Measurements from ENCODE around the gene KLF13. TPM values are rescaled to one million over a fixed set of nuclear protein-coding genes. Genes with fewer than 3 reads are reported as not detected.
A peak's percentile ranks its signal among the peaks of the same experiment; 100 is the strongest.

Gene KLF13
- total and polyA plus RNA-seq, 9 donors, result 32.1 to 42.2 (median 35.6) TPM

DNA sequence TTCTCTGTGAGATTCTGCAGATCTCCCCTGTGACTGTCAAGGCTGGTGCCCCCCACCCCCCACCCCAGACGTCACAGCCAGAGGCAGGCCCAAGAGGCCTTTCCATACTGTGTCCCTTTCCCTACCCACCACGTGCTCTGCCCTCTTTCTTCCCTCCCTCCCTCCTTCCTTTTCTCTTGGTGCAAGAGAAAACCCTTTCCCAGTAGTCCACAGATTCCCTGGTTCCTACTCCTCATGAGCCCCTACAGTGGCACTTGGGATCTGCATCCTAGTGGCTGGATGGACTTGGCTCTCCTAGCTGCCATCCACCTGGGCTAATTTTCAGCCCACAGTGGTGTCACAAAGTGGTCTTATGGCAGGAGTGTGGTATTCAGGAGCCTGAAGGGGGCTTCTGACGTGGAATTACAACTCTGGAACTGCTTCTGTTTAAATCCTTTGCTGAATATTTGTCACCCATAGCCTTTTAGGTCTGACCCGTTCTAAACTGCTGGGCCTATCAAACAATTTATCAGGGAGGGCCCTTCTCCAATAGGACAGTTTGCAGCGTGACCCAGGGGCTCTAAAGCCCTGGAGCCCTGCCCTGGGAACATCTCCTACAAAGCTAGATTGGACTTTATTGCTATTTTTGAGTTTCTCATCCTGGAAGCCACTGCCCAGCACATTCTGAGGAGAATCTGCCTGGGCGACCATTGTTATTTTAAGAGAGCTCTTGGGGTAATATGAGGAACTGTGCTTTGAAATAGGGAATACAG, 35.3 kb downstream of the KLF13 start:
- no peak for DNase-seq
- 56% methylated on average over 4 of the region's 6 CpGs for WGBS (ENCODE audit: insufficient coverage)
- Histone ChIP-seq H3K4me3 (ENCODE audit: low read length) (no peak overlapping the region), H3K27me3 (ENCODE audit: control insufficient read depth, insufficient read depth, low read length) (no peaks in the 10 kb centered on the region), H3K36me3 (ENCODE audit: control insufficient read depth, insufficient read depth, low read length) (peaks cover 5% of the 10 kb centered on the region), H3K4me1 (ENCODE audit: control insufficient read depth, insufficient read depth, low read length) (peaks cover 52% of the 10 kb centered on the region), H3K9me3 (replicated peaks; ENCODE audit: control insufficient read depth, low read depth, low read length) (no peaks in the 10 kb centered on the region), H3K27ac (ENCODE audit: low read length) (no peak overlapping the region)

DNA sequence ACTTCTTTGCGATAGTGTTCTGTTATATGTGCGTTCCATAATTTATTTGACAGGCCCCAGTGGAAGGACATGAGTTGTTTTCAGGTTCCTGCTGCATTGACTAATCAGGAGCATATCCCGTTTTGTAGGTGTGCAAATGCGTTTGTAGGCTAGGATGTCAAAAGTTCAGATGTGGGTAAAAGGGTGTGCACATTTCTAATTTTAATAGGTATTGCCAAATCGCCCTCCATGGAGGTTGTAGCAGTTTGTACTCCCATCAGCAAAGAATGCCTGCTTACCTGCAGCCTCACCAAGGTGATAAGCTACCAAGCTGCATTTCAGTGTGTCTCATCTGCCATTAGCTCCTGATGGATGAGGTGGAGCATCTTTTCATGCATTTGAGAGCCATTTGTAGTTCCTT, 36.3 kb downstream of the KLF13 start:
- no CpG with 5 or more reads among the region's 5 CpGs for WGBS (ENCODE audit: insufficient coverage)
- Histone ChIP-seq H3K27me3 (ENCODE audit: control insufficient read depth, insufficient read depth, low read length) (no peaks in the 10 kb centered on the region), H3K4me3 (ENCODE audit: low read length) (no peak overlapping the region), H3K36me3 (ENCODE audit: control insufficient read depth, insufficient read depth, low read length) (peaks cover 5% of the 10 kb centered on the region), H3K9me3 (replicated peaks; ENCODE audit: control insufficient read depth, low read depth, low read length) (no peaks in the 10 kb centered on the region), H3K4me1 (ENCODE audit: control insufficient read depth, insufficient read depth, low read length) (peaks cover 54% of the 10 kb centered on the region), H3K27ac (ENCODE audit: low read length) (no peak overlapping the region)
- DNase-seq, result no peak

- Histone ChIP-seq H3K27ac (ENCODE audit: low read length) (no peak overlapping the region), H3K9me3 (replicated peaks; ENCODE audit: control insufficient read depth, low read depth, low read length) (peaks cover under 1% of the 10 kb centered on the region), H3K27me3 (ENCODE audit: control insufficient read depth, insufficient read depth, low read length) (no peaks in the 10 kb centered on the region), H3K4me1 (ENCODE audit: control insufficient read depth, insufficient read depth, low read length) (peaks cover 51% of the 10 kb centered on the region), H3K36me3 (ENCODE audit: control insufficient read depth, insufficient read depth, low read length) (peaks cover under 1% of the 10 kb centered on the region), H3K4me3 (ENCODE audit: low read length) (no peak overlapping the region)
- no peak for DNase-seq
- 69% methylated on average over 5 of the region's 10 CpGs for WGBS (ENCODE audit: insufficient coverage)
These were observed 37.8 kb downstream of the KLF13 start for GRCh38 chr15:31364301-31365031.

DNA sequence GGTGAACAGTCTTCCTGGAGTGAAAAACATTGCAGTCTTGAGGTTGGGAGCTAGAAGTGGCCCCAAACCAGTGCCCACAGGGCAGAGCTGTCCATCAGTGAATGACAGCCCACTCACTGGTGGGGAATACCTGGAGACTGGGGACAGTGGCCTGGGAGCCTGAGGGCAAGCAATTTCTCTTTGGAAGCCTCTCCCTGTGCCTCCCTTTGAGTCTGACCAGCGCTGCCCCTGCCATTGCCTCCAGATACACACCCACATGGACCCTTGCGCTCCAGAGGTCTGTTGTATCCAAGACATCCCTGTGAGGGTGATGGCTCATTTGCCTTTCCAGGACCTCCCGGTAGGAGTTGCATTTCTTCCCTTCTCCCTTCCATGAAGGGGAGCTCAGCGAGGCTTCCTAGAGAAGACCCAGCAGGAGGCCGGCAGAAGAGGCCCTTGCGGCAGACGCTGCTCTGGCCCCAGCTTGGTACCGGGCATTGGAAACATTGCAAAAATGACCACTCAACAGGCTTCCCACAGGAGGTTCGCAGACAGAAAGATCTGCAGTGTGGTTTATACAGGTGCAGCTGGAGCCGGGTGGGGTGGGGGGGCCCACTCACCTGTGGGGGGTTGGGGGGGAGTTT, 38.5 kb downstream of the KLF13 start:
- DNase-seq, result no peak
- Histone ChIP-seq H3K27me3 (ENCODE audit: control insufficient read depth, insufficient read depth, low read length) (no peaks in the 10 kb centered on the region), H3K4me3 (ENCODE audit: low read length) (no peak overlapping the region), H3K36me3 (ENCODE audit: control insufficient read depth, insufficient read depth, low read length) (peaks cover 3% of the 10 kb centered on the region), H3K9me3 (replicated peaks; ENCODE audit: control insufficient read depth, low read depth, low read length) (peaks cover 3% of the 10 kb centered on the region), H3K4me1 (ENCODE audit: control insufficient read depth, insufficient read depth, low read length) (peaks cover 44% of the 10 kb centered on the region), H3K27ac (ENCODE audit: low read length) (no peak overlapping the region)
- 100% methylated on average over 1 of the region's 10 CpGs for WGBS (ENCODE audit: insufficient coverage)

DNA sequence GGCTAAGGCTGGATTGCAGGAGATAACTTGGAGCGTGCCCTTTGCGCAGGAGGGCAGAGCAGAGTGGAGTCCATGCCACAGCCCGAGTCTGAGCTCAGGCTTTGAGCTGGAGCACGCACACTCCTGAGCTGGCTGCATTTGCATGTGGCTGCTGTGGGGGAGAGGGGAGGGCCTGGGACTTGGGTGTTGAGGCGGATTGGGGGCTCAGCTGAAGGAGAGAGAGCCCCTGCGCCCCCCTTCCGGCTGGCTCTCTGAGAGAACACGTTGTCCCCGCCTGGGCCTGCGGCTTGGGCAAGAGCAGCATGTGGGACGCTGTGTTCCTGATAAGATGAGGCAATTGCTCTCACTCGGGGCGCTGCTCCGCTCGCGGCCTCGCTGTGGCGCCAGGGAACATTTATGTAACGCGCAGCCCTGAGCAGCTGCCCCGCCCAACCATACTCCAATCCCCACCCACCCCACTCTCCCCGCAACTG, 39.1 kb downstream of the KLF13 start:
- Histone ChIP-seq H3K9me3 (replicated peaks; ENCODE audit: control insufficient read depth, low read depth, low read length) (peaks cover 3% of the 10 kb centered on the region), H3K4me3 (ENCODE audit: low read length) (no peak overlapping the region), H3K27ac (ENCODE audit: low read length) (no peak overlapping the region), H3K27me3 (ENCODE audit: control insufficient read depth, insufficient read depth, low read length) (no peaks in the 10 kb centered on the region), H3K4me1 (ENCODE audit: control insufficient read depth, insufficient read depth, low read length) (peaks cover 39% of the 10 kb centered on the region), H3K36me3 (ENCODE audit: control insufficient read depth, insufficient read depth, low read length) (peaks cover 3% of the 10 kb centered on the region)
- peak; percentile 84 for DNase-seq
- 13% methylated on average over 16 of the region's 22 CpGs for WGBS (ENCODE audit: insufficient coverage)

DNA sequence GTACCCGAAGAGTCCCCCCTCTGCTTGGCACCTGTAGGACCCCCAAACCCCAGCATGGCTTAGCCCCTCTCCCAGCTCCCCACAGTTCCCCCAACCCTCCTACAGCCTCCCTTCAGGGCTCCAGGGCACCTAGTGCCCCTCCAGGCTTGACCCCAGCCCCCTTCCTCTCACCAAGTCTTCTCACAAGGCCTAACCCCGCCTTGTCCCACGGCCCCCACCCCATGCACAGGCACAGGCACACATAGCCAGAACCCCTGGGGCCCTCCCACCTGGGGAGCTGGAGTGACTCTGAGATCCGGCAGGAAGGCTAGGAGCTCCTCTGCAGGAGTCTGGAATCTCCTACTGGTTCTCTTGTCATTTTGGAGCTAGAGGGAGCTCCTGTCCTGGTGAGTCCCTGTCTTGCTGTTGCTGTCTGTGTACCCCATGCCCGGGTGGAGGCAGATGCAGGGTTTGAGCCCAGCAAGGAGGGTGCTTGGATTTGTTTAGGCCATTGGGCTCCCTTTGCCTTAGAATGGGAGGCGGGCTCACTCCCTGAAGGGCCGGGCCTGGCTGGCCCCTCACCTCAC, 39.6 kb downstream of the KLF13 start:
- H3K36me3 ChIP-seq (ENCODE audit: control insufficient read depth, insufficient read depth, low read length), result peaks cover 3% of the 10 kb centered on the region
- WGBS (ENCODE audit: insufficient coverage), result 48% methylated on average over 6 of the region's 7 CpGs
- no peaks in the 10 kb centered on the region for H3K27me3 ChIP-seq (ENCODE audit: control insufficient read depth, insufficient read depth, low read length)
- peaks cover 3% of the 10 kb centered on the region for H3K9me3 ChIP-seq (replicated peaks; ENCODE audit: control insufficient read depth, low read depth, low read length)
- H3K4me3 ChIP-seq (ENCODE audit: low read length), result no peak overlapping the region
- H3K4me1 ChIP-seq (ENCODE audit: control insufficient read depth, insufficient read depth, low read length), result peaks cover 33% of the 10 kb centered on the region
- H3K27ac ChIP-seq (ENCODE audit: low read length), result no peak overlapping the region
- DNase-seq, result no peak

DNA sequence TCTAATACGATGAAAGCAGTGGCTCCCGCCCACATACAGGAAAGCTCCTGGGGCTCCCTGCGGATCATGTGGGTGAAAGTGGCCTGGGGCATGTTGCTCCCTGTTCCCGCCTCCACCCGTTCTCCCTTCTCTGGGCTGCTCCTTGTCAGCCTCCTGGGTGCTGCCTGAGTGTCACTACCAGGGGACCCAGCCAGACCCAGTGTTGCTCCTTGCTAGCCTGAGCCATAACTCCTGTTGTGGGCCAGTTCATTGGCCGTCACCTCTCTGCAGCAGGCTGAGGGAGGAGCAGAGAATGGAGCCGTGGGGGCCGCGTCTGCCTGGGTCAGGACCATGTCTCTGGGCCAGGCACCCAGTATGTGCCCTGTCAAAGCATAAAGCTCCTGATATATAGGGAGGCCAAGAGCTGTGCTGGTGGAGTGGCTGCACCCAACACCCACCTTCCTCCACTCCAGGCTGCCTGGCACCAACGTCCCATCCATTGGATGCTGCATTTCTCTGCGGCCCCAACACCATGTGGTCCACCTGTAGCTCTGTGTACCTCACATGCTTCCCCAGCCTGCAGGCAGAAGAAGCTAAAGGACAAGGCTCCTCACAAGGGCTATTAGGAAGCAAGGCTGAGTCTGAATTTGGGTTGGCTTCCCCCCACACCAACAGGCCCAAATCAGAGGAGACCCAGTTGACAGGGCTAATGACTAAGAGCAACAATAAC, 40.5 kb downstream of the KLF13 start:
- DNase-seq, result no peak
- 73% methylated on average over 9 of the region's 11 CpGs for WGBS (ENCODE audit: insufficient coverage)
- H3K27ac ChIP-seq (ENCODE audit: low read length), result no peak overlapping the region
- peaks cover 24% of the 10 kb centered on the region for H3K4me1 ChIP-seq (ENCODE audit: control insufficient read depth, insufficient read depth, low read length)
- no peak overlapping the region for H3K4me3 ChIP-seq (ENCODE audit: low read length)
- no peaks in the 10 kb centered on the region for H3K27me3 ChIP-seq (ENCODE audit: control insufficient read depth, insufficient read depth, low read length)
- H3K9me3 ChIP-seq (replicated peaks; ENCODE audit: control insufficient read depth, low read depth, low read length), result peaks cover 3% of the 10 kb centered on the region
- peaks cover 4% of the 10 kb centered on the region for H3K36me3 ChIP-seq (ENCODE audit: control insufficient read depth, insufficient read depth, low read length)

DNA sequence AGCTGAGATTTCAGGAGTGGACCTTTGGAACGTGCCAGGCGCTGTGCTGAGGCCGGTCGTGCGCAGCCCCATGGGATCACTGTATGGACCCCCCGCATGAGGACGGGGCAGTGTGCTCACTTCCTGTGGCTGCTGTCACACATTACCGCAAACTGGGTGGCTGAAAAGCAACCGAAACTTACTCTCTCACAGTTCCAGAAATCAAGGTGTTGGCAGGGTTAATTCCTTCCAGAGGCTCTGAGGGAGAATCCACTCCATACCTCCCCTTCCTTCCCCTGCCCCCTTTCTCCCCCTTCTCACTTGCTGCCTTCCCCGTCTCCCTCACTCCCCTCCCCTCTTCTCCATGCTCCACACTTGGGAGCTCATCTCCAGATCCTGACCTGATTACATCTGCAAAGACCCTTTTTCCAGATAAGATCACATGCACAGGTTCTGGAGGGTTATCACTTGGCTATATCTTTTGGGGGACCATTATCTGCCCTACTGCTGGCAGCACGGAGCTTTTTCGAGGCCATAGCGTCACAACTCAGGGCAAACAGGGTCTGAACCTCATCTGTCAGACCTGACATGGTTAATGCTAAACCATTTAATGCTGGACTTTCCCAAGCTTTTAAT, 41.2 kb downstream of the KLF13 start:
- 62% methylated on average over 13 of the region's 13 CpGs for WGBS (ENCODE audit: insufficient coverage)

GRCh38 chr15:31369727-31370126, 43.1 kb downstream of the KLF13 start:
- no peak for DNase-seq

More for the DNA sequence above, 41.2 kb downstream of the KLF13 start:
- Histone ChIP-seq H3K9me3 (replicated peaks; ENCODE audit: control insufficient read depth, low read depth, low read length) (peaks cover 3% of the 10 kb centered on the region), H3K4me3 (ENCODE audit: low read length) (no peak overlapping the region), H3K36me3 (ENCODE audit: control insufficient read depth, insufficient read depth, low read length) (peaks cover 10% of the 10 kb centered on the region), H3K27ac (ENCODE audit: low read length) (no peak overlapping the region), H3K4me1 (ENCODE audit: control insufficient read depth, insufficient read depth, low read length) (peaks cover 28% of the 10 kb centered on the region), H3K27me3 (ENCODE audit: control insufficient read depth, insufficient read depth, low read length) (no peaks in the 10 kb centered on the region)
- DNase-seq, result no peak

More at GRCh38 chr15:31369727-31370126, 43.1 kb downstream of the KLF13 start:
- no peak overlapping the region for H3K27ac ChIP-seq (ENCODE audit: low read length)
- peaks cover 16% of the 10 kb centered on the region for H3K36me3 ChIP-seq (ENCODE audit: control insufficient read depth, insufficient read depth, low read length)
- H3K4me3 ChIP-seq (ENCODE audit: low read length), result no peak overlapping the region
- H3K9me3 ChIP-seq (replicated peaks; ENCODE audit: control insufficient read depth, low read depth, low read length), result peaks cover 3% of the 10 kb centered on the region
- peaks cover 37% of the 10 kb centered on the region for H3K4me1 ChIP-seq (ENCODE audit: control insufficient read depth, insufficient read depth, low read length)
- WGBS (ENCODE audit: insufficient coverage), result no CpG with 5 or more reads among the region's 1 CpG
- no peaks in the 10 kb centered on the region for H3K27me3 ChIP-seq (ENCODE audit: control insufficient read depth, insufficient read depth, low read length)
